Spleen (tissue), 7 donors: Measurements from ENCODE around the gene SH3BP5.

Source experiments
- CTCF ChIP-seq, 11 experiments: fragments of 200-600 bp in 7 of 11; fragments of 450-650 bp in 4 of 11; sonication (generic) in 4 of 11; IDR thresholded peaks in 8 of 11; conservative IDR thresholded peaks in 3 of 11; 1 replicate in 7 of 11; 2 replicates in 4 of 11; pipeline versions ENCODE4 v1.4.0 to v1.8.0; 2016 to 2021; ENCODE audit warnings: antibody characterized with exemption in 11 of 11, inconsistent platforms in 4 of 11, mild to moderate bottlenecking in 1 of 11
- POLR2A ChIP-seq, 3 donors: fragments of 450-650 bp; IDR thresholded peaks; one replicate each; pipeline ENCODE4 v1.5.1; 2017; ENCODE audit warnings: antibody characterized with exemption in 3 of 3, mild to moderate bottlenecking in 1 of 3
- donor health status: DM: no; HTN: no; CAD: no; lungs with moderate emphysema.
- donor health status: DM: no; HTN: no; CAD: no.
- donor health status: DM: no; HTN: no; CAD: no.

GRCh38 chr3:15214758-15215157 is 117.6 kb downstream of the SH3BP5 start:
- TF ChIP-seq CTCF (IDR thresholded peaks at IDR 0.05 in 8 of 11, conservative IDR thresholded peaks at IDR 0.05 in 3 of 11) (no peak), POLR2A (IDR thresholded peaks at IDR 0.05) (no peak)
